ENCODE results near the gene TSHZ2.

DNA sequence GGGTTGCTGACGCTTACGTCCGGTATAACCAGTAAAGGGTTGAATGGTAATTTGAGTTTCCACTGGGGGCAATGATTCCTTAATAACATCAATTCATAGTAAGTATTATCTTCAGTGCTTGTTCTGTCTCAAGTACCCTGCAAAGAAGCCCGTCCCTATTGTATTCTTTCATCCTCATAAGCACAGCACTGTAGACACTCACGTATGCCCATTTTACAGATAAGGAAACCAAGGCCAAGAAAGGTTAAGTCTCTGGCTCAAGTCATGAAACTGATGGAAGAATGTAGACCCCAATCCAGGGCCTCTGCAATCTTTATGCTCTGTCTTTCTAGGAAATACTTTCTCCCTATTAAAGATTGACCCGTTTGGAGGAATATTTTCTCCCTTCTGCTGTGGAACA lies 370.3 kb downstream of the TSHZ2 start:
- TF ChIP-seq MEF2A (IDR thresholded peaks at IDR 0.05; ENCODE audit: control insufficient read depth, low read depth, low read length) (no peak), SMARCB1 (IDR thresholded peaks at IDR 0.05; ENCODE audit: insufficient read length, low read depth) (no peak)
